ENCODE measurements around the gene PILRB.
"Not testable (repeated sequence)": the region's sequence is repeated elsewhere in the genome, so short reads cannot be mapped to it uniquely, and the experiment has no call there.

PILRB gene

DNA sequence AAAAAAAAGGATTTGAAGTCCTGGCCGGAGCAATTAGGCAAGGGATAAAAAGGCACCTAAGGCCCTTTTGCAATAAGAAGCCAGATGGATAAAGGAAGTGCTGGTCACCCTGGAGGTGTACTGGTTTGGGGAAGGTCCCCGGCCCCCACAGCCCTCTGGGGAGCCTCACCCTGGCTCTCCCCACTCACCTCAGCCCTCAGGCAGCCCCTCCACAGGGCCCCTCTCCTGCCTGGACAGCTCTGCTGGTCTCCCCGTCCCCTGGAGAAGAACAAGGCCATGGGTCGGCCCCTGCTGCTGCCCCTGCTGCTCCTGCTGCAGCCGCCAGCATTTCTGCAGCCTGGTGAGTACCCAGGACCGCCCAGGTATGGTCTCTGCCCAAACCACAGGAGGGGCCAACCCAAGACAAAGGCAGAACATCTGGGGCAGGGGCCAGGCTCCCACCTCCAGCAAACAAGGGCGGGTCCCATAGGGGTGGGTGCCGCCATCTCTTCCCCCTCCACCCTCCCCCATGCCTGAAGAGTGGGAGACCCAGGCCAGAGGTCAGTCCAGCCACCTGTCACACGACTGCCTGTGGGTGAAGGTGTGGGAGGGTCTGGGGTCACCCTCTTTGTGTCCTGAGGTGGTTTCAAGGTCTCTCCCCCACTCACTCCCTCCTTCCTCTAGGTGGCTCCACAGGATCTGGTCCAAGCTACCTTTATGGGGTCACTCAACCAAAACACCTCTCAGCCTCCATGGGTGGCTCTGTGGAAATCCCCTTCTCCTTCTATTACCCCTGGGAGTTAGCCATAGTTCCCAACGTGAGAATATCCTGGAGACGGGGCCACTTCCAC lies at the start of gene PILRB:
TSS of gene PILRB (plus strand) at position 91 of the 830 bp plus-strand sequence. CDS start at position 277, 186 bp downstream.
- DNase-seq = no peak

DNA sequence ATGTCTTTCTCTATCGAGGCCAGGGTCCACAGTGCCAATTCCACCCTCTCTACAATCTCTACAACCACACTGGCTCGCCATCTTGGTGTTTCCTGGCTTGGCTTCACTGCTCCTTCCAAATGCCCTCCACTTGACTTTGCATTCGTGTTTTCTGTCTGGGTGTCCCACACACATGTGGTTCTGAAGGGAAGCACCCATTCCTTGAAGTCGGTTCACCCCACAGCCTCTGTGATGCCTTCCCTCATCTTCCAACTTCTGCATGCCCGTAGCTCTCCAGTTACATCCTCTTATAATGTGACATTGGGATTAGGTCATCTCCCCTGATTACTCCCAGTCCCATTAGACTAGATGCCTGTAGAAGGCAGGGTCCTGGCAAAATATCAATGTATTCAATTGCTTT lies 39.6 kb upstream of the PILRB start:
- not testable (repeated sequence) for DNase-seq

DNA sequence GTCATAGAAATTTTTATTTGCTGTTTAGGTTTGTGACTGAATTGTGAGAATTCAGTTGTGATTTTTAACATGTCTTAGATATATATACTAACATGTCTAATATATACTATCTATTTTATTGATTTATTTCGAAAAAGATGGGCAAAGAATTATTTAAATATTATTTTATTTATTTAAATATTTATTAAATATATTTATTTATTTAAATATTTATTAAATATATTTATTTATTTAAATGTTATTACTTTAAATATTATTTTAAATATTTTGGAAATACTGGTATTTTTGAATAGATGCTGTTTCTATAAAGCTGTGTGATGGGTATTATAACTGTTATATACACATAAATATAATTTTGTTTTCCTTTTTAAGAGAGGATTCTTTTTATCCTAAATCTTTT lies 36.3 kb upstream of the PILRB start:
- DNase-seq = not testable (repeated sequence)

DNA sequence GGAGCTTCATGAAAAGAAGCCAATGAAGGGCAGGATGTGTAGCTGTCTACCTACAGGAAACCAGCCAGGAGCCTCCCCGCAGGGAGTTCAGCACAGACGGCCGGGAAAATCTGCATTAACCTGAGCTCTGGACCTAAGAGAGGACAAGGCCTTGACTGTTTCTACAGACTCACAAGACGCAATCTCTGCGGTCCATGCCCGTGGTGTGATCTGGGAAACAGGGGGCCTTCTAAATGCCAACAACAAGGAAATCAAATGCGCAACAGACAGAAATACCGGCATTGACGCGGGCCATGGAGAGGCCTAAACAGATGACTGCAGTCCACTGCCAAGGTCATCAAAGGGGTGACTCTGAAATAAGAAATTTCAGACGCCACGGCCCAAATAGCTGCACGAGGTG lies 33.7 kb upstream of the PILRB start:
- DNase-seq = not testable (repeated sequence)

DNA sequence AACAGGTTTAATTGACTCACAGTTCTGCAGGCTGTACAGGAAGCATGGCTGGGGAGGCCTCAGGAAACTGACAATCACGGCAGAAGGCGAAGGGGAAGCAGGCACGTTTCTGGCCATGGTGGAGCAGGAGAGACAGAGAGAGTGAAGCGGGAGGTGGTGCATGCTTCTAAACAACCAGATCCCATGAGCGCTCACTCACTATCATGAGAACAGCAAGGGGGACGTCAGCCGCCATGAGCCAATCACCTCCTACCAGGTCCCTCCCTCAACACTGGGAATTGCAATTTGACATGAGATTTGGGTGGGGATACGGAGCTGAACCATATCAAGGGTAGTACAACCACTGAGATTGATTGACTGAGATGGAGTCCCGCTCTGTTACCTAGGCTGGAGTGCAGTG lies 32.2 kb upstream of the PILRB start:
- not testable (repeated sequence) for DNase-seq

DNA sequence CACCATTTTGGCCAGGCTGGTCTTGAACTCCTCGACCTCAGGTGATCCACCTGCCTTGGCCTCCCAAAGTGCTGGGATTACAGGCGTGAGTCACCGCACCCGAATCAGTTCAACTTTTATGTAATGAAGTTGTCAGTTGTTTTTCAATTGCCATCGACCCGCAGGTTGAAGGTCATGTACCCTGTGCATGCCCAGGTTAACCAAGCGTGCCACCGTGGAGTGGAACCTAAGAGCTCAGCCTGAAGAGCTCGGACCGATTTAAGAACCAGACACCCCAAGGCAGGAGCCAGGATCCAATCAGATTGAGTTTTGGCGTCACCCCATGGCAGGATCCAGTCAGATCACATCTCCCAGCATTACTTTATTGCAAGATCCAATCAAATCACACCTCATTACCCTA lies 31.0 kb upstream of the PILRB start:
- DNase-seq = not testable (repeated sequence)

DNA sequence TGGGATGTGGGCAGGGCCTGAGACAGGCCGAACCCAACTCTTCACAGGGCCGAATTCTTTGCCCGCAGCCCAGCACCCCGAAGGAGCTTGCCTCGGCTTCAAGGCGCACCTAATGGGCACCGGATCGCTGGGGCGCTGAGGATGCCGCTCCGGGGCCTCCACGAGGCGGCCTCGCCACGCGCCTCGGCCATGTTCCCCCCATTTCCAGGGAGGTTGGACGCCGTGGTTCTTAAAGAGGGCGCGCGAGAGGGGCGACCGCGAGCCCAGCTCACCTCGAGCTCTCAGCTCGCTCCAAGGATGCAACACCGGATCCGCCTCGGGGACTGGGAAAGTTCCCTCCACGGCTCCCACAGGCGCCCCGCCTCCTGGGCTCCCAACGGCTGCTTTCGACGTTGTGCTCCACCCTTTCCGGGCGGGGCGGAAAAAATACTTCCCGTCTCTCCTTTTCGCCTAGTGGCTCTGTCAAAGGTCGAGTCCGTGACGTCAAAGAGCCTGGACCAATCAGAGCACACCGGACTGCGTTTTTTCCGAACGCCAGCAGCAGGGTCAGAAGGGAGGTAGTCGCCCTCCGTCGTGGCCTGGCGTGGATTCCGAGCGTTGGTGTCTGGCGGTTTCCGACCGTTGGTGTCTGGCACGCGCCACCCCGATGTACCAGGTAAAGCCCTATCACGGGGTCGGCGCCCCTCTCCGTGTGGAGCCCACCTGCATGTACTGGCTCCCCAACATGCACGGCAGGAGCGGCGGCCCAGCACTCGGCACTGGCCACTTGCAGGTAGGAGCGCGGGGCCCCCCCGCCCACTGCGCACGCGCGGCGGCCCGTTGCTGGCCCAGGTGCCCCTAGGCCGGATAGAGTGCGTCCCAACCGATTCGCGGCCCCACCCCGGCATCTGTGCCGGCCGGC lies 22.1 kb upstream of the PILRB start:
- DNase-seq = peak; percentile 98

DNA sequence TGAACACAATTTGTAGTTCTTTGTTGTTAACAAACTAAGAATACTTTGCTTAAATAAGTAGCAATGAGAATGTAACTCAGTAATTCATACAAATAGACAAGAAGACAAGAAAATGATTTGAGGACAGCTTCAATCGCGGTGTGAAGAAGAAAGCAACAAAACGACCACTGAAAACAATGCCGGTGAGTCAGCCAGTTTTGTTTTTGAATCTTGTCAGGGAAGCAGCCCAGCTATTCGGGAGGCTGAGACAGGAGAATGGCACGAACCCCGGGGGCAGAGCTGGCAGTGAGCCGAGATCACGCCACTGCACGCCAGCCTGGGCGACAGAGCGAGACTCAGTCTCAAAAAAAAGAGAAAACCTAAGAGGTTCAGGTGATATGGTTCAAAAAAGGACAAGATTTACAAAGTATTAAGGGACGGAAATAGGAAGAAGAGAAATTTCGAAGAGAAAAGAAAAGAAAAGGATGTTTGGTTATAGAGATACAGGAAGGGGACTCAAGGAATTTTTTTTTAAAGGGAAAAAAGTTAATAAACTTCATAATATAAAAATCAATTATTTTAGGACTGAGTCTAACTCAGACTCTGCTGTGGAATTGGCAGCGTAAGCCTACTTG lies 19.7 kb upstream of the PILRB start:
- peak; percentile 78 for DNase-seq

DNA sequence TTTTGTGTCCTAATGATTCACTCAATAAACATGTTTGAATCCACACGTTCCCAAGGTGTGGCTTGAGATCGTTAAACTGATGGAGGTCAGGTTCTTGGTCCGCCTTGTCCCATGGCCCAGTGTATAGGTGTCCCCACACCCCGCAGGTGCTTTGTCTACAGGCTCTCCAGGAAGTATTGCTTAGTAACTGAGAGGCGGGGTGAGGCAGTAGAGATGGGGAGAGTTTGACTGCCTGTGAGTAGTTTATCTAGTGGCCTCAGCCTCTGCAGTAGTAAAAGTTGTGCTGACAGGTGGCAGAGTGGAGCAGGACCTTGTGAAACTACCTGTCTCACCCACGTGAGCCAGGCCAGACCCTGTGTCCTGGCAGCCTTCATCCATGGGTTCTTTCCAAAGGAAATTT lies 16.6 kb upstream of the PILRB start:
- not testable (repeated sequence) for DNase-seq

DNA sequence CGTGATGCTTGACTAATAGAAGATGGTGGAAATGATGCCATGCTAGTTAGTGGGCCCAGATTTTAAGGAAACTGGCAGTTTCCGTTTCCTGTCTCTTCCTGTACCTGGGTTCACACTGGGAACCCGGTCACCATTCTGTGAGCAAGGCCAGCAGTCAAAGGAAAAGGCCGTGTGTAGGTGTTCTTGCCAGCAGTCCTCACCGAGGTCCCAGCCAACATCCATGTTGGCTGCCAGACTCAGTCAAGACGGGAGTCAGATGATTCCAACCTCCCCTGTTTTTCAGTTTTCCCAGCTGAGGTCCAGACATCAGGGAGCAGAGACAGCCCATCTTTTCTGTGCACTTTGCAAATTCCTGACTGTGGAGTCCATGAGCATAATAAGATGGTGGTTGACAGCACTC lies 15.2 kb upstream of the PILRB start:
- DNase-seq = no peak

DNA sequence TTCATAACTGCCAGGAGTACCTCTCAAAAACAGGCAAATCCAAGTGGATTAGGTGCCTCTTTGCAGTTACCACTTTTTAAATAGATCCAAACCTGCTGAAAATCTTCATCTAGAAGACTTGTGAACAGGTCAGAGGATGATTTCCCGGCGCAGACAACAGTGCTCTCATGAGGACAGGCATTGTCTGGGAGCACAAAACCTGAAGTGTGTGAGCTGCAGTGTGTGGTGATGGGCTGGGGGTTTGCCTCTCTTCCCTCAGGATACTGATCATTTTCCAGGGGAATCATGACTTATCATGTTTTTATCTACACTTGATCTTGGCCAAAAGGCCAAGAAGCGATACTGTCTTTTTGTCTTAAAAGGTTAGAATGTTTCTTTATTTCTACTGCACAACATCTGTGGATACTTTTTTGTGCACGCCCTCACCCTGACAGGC lies 13.8 kb upstream of the PILRB start:
- DNase-seq = not testable (repeated sequence)

DNA sequence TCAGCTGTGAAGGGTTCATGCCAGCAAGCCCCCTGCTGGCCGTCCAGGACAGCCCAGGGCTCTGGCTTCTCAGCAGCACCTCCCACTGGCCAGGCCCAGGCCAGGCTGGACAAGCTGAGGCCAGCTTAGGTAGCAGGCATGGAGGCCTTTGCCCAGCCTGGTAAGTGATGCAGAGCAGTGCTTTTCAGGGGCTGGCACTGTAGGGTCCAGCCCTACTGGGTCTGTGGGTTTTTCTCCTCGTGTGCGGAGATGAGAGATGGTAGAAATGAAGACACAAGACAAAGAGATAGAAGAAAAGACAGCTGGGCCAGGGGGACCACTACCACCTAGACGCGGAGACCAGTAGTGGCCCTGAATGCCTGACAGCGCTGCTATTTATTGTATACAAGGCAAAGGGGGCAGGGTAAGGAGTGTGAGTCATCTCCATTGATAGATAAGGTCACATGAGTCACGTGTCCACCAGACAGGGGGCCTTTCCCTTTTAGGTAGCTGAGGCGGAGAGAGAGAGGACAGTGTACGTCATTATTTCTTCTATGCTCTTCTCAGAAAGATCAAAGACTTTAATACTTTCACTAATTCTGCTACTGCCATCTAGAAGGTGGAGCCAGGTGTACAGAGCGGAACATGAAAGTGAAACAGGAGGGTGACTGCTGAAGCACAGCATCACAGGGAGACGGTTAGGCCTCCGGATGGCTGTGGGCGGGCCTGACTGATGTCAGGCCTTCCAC lies 13.2 kb upstream of the PILRB start:
- peak; percentile 64 for DNase-seq

DNA sequence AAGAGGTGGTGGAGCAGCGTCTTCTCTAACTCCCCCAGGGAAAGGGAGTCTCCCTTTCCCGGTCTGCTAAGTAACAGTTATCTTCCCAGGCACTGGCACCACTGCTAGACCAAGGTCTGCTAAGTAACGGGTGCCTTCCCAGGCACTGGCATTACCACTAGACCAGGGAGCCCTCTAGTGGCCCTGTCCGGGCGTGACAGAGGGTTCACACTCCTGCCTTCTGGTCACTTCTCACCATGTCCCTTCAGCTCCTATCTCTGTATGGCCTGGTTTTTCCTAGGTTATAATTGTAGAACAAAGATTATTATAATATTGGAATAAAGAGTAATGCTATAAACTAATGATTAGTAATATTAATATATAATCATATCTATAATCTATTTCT lies 12.6 kb upstream of the PILRB start:
- peak; percentile 31 for DNase-seq

DNA sequence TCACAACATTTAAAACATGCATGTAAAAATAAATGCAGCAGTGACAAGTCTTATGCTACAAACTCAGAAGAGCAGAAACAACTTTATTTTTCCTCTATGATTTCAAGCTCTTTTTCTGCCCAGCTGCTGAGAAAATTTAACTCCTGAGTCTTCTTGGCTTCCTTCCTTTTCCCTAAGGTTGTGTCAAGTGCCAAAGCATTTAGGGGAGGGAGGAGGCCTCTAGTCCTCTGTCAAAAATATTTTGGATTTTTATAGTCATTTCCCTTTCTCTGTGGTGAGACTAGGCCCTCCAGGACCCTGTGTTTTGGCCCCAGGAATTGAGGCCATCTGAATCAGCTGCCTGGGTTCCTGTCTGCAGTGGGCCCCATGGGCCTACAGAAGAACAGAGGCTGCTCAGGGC lies 11.0 kb upstream of the PILRB start:
- DNase-seq = no peak

DNA sequence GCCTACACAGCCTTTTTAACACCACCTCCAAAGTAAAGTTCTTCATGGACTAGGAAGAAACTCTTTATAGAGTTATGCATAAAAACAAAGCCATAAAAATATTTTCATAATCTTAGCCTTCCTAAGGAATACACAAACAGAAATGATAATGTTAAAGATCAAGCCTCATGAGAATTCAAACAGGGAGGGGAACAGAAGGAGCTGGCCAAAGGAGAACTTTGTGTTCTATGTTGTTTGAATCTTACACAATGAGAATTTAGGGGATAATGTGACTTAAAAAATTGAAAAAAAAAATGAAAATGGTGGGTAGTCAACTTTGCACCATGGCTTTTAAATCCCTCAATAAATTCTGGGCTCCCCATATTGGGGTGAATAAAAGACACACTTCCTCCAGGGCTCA lies 9.1 kb upstream of the PILRB start:
- DNase-seq = no peak

DNA sequence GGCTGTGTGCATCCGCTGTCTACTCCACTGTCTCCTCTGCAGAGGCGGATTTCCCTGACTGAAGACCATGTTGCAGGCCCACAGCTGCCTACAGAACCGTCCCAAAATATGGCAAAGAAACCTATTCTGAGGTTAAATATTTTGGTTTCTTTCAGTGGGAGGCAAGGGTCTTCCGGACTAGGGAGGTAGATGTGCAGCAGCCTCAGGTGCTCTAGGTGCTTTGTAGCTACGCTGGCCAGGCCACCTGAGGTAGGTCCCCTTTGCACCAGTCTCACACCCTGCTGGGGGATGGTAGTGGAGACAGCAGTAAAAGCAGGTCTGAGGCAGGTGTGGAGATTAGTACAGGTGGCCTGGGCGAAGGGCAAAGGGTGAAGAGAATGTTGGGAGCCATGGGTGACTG lies 8.2 kb upstream of the PILRB start:
- DNase-seq = no peak

DNA sequence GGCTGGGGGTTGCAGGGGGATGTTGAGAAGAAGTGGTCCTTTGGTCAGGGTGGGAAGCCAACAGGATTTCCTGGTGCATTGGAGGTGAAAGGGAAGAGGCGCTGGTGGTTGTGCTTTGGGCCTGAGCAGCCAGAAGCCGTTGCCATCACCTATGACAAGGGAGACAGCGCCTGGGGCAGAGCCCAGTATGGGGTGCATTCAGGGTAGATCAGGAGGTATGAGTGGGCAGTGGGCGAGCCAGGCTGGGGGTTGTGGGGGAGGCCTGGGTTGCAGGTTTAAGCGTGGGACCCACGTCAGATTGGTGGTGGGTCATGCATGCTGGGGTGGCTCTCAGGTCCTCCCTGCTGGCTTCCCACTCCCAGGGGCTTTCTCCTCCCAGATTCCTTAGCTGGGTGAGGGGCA lies 6.3 kb upstream of the PILRB start:
- no peak for DNase-seq

DNA sequence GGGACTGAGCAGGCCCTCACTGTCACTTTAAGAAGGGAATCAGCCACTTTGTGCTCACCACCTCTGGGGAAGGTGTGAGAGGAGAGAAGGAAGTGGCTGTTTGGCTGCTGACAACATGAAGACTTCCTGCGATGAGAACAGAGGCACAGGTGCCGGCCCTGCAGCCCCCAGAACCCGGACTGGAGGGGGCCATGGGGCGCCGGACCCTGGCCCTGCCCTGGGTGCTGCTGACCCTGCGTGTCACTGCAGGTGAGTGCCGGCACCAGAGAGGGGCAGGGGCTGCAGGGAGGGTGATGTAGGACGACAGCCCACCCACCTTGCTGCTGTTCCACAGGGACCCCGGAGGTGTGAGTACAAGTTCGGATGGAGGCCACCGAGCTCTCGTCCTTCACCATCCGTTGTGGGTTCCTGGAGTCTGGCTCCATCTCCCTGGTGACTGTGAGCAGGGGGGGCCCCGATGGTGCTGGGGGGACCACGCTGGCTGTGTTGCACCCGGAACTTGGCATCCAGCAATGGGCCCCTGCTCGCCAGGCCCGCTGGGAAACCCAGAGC lies 5.6 kb upstream of the PILRB start:
- DNase-seq = not testable (repeated sequence)

DNA sequence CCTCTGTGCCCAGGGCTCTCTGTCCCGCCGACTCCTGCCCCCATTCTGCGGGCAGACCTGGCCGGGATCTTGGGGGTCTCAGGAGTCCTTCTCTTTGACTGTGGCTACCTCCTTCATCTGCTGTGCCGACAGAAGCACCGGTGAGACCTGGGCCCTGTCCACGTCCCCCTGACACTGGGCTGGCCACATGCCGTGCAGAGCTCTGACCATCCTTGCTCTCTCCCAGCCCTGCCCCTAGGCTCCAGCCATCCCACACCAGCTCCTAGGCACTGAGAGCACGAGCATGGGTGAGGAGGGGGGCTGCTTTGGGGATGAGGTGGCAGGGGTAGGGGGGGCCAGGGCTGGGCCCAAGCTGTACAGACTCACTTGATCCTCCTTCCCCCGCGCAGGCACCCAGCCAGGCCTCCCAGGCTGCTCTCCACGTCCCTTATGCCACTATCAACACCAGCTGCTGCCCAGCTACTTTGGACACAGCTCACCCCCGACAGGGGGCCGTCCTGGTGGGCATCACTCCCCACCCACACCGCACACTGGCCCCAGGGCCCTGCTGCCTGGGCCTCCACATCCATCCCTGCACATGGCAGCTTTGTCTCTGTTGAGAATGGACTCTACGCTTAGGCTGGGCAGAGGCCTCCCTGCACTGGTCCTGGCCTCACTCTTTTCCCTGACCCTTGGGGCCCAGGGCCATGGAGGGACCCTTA lies 4.8 kb upstream of the PILRB start:
- no peak for DNase-seq

DNA sequence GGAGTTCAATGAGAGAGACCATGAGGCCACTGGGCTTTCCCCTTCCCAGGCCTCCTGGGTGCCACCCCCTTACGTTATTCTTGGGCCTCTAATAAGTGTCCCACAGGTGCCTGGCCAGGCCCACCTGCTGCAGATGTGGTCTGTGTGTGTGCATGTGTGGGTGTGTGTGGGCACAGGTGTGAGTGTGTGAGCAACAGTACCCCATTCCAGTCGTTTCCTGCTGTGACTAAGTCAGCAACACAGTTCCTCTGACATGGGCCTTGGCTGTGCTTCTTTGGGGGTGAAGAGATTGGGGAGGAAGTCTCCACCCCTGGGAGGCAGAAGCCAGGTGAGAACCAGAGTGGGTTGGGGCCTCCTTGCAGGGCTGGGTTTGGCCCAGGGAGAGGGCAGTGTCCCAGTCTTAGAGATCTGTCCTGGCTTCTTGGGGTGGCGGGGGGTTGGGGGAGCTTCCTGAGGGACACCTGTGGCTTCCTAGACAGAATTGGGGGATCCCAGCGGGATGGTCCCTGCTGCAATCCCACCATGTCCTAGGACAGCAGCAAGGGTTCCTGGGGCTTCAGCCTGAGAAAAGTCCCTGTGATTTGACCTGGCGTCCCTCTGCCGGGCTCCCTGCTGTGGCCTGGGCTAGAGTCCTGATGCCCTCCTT lies 4.1 kb upstream of the PILRB start:
- no peak for DNase-seq

DNA sequence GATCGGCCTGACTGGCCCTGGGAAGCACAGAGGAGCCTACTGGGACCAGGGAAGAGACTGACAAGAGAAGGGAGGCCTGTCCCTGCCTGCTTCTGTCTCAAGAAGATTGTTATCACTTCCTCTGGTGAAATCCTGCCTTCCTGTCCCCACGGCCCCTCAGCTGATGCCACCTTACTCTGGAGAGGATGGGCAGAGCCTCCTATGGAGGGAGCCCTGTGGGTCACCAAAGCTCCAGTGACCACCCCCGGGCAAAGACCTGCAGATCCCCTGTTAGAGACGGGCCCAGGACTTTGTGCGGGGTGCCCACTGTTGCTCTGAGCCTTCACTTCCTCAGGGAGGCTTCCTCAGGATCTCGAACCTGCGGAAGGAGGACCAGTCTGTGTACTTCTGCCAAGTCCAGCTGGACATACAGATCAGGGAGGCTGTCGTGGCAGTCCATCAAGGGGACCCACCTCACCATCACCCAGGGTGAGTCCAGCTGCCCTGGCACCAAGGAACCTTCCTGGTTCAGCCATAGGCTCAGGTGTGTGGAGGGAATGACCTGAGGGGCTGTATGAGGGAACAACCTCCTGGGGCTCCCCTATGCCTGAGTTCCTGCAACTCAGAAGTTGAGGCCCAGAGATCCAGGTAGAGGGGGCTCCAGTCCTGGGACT lies 1.4 kb upstream of the PILRB start:
- no peak for DNase-seq

All from kidney glomerular epithelial cell (primary cell).